NCI-H1105 (cell line): ENCODE data around the gene ARPC1B.
A peak's percentile ranks its signal among the peaks of the same experiment; 100 is the strongest.
"Not testable (repeated sequence)": the region's sequence is repeated elsewhere in the genome, so short reads cannot be mapped to it uniquely, and the experiment has no call there.

Experiments used
- DNase-seq: peaks from one replicate; lab custom pipeline; 2025; lab: John Stamatoyannopoulos, UW

ARPC1B gene

DNA sequence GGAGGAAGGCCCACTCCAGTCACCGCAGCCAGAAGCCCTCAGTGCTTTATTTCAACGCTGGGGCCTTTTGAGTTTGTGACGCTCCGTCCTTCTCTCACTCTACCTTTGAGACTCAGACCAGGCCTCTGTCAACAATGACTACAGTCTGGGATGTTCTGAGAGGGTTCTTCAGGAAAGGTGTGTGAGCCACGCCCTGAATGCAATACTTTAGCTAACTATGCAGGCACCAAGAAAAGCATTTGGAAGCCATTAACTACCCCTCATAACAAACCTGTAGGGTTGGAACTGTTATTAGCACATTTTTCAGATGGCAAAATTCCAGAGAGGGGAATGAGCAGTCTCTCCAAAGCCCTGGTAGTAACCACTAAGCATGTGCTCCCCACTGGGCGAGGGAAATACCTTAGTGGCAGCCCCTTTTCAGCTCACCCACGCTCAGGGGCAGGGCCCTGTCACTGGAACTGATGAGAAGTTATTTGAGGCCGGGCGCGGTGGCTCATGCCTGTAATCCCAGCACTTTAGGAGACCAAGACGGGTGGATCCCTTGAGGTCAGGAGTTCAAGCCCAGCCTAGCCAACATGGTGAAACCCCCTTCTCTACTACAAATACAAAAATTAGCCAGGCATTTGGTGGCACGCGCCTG is 5.7 kb upstream of the ARPC1B start:
- DNase-seq, result no peak

DNA sequence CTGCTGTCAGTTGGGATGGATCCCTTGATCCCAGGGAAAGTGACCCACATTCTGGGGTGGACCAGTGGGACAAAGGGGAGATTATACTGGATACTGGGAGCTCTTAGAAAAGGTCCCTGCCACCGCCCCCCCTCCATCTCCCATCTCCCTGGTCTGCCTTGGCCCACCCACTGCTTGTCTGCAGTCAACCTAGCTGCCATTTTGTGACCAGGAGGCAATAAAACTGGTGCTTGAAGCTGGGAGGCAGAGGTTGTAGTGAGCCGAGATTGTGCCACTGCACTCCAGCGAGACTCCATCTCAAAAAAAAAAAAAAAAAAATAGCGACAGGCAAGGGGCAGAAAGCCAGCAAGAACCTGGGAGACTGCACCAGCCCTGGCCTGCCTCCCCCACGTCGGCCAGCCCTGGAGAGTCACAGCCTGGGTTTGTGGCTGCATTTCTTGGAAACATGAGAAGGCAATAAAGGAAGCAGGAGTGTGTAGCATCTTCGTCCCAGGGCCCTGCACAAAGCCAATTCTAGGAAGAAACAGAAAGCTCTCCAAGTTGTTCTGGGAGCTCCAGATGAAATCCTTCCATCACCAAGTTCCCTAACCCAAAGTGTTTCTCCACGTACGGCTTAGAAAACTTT is 4.7 kb upstream of the ARPC1B start:
- no peak for DNase-seq

DNA sequence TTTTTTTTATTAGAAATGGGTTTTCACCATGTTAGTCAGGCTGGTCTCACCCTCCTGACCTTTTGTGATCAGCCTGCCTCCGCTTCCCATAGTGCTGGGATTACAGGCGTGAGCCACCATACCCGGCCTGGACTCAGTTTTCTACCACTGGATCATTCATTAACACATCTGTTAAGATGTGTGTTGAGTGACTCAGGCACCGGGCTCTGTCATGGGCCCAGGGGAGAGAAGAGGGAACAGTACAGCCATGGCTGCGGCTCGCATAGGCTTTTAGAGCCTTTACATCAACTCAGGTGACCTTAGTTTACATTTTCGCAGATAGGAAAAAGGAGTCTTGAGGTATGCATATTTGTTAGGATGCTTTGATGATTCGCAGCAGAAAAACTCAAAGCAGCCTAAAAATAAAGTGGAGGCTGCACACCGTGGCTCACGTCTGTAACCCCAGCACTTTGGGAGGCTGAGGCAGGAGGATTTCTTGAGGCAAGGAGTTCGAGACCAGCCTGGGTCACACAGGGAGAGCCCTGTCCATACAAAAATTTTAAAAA is 3.1 kb upstream of the ARPC1B start:
- no peak for DNase-seq

DNA sequence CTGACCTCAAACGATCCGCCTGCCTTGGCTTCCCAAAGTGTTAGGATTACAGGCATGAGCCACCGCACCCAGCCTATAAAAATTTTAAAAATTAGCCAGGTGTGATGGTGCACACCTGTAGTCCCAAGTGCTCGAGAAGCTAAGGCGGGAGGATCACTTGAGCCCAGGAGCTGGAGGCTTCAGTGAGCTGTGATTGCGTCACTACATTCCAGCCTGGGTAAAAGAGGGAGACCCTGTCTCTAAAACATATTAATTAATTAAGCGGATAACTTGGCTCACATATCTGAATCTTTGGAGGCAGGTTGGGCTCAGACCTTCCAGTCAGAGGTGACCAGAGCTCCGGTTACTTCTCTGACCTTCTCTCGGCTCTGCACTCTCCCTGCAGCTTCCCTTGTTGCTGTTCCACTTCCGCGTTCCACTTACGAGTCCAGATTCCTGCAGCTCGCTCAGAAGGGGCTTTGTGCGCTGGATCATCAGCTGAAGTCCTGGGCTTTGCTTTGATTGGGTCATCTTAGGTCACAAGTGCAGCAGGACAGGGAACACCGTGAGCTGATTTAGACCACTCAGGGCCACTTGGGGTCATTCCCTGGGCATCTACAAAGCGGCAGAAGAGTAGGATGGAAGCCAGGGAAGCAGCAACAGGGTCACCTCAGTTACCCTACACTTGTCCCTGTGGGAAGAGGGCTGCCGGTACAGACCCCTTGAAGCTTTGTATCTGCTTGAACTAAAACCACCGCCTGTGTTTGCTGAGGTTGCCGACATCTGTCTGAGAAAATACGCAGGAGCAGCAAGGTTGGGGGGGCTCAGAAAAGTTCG is 2.0 kb upstream of the ARPC1B start:
- no peak for DNase-seq

DNA sequence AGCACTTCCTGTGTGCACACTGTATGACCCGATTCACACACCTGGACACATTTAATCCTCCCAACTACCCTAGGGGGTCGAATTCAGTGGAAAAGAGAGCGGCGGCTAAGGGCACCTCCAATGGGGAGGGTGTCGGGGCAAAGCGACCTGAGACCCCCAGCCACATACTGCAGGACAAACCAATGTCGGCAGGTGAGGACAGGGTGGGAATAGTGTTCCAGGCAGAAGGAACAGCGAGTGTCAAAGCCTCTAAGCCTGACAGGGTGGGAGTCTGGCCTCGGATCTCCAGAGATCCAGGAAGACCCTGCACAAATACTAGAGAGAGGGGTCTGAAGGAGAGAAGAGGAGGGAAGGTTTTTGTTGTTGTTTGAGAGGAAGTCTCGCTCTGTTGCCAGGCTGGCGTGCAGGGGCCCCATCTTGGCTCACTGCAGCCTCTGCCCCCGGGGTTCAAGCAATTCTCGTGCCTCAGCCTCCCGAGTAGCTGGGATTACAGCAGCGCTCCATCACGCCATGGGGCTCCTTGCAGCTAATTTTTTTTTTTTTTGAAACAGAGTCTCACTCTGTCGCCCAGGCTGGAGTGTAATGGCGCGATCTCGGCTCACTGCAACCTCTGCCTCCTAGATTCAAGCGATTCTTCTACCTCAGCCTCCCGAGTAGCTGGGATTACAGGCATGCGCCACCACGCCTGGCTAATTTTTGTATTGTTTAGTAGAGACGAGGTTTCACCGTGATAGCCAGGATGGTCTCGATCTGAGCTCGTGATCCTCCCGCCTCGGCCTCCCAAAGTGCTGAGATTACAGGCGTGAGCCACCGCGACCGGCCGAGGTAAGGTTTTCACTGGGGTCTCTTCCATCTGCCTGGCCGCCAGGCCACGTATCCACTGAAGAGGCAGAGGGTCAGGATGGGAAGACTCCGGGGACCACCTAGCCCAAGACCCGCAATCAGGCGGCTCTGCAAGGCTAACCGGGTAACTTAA is 1.2 kb upstream of the ARPC1B start:
- DNase-seq, result no peak

DNA sequence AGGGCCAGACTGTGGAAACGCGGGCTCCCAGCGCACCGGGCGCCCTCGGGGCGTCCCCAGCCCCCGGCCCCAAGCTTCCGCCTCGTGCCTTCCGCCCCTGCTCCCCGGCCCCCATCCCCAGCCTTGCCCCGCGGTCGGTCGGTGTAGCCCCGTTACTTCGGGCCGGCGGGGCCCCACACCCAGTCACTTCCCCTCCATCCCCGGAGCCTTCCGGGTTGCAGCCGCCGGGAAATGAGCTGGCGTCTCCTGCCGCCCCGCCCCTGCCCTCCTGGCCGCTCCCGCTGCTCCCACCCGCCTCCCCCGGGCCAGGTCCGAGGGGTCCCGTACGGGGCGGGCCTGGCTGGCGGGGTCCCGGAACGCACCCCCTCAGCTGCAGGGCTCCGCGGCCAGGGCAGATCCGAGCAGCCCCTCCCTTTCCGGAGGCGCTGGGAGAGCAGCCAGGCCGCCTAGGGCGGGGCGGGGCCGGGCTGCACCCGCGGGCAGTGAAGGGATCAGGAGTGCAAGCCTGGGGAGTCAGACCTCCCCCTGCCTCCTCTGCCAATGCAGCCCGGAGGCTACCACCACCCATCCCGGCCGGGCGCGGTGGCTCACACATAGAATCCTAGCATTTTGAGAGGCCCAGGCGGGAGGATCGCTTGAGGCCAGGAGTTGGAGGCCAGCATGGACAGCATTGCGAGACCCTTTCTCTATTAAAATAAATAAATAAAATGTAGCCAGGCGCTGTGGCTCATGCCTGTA is 709 bp downstream of the ARPC1B start:
- DNase-seq, result peak; percentile 36

DNA sequence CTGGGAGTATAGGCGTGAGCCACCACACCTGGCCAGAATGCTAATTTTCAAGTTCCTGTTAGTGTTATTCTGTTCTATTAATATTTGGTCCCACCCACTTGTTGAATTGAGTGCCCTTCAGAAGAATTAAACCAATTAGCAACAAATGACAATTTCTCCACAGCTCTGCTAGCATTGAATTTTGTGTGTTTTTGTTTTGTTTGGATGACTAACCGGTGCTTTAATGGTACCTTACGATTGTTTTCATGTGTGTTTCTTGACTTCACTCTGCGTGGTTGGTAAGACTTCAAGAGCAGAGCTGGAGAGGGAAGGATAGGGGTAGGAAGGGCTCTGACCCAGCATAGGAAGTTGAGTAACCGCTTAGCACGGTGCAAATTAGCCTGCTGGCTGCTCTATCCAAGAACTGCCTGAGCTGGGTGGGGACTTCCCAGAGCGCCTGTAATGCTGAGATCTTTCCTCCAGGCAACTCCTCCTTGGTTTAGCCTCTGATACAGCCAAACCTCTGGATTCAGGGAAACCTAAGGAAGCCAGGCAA is 4.6 kb downstream of the ARPC1B start:
- DNase-seq, result no peak

DNA sequence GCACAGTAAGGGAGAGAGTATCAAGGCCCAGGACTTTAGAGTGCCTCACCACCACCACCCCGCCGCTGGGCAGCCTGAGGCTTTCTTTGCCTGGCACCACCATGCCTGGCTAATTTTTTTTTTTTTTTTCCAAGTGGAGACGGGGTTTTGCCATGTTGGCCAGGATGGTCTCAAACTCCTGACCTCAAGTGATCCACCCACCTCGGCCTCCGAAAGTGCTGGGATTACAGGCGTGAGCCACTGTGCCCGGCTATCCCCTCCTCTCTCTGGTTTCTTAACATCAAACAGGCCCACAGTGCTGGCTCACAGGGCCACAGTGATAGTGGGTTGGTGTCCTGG is 5.1 kb downstream of the ARPC1B start:
- DNase-seq, result not testable (repeated sequence)

DNA sequence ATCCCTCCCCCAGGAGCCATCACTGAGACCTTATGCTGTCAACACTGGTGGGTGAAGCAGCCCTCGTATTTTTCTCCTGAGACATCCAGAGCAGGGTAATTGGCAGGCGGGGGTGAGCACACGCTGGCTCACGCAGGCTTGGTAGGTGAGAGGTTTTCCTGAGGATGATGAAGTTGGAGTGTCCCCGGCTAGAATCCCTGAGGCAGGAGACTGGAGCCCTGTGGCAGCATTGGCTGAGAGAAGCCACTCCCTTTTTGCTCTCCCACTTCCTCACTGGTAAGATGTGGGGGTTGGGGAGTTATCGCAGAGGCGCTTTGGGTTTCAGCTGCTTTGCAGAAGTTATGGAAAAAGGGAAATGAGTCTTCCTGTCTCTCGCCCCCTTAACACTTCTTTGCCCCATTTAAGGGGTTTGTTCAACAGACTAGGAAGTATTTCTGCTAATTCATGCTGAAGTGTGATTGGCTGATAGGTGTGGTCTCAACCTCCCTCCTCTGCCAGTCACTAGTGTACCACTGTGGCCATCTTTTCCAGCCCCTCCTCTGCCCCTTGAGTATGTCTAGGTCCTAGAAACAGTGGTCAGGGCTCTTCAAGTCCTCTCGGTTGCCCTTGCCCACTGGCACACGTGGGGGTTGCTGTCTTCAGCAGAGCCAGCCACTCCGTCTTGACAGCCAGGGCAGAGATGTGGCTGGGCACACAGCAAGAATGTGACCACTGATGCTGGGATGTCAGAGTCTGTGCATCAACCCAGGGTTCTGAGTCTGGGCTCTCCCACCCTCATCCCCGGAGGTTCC is 5.7 kb downstream of the ARPC1B start:
- no peak for DNase-seq

DNA sequence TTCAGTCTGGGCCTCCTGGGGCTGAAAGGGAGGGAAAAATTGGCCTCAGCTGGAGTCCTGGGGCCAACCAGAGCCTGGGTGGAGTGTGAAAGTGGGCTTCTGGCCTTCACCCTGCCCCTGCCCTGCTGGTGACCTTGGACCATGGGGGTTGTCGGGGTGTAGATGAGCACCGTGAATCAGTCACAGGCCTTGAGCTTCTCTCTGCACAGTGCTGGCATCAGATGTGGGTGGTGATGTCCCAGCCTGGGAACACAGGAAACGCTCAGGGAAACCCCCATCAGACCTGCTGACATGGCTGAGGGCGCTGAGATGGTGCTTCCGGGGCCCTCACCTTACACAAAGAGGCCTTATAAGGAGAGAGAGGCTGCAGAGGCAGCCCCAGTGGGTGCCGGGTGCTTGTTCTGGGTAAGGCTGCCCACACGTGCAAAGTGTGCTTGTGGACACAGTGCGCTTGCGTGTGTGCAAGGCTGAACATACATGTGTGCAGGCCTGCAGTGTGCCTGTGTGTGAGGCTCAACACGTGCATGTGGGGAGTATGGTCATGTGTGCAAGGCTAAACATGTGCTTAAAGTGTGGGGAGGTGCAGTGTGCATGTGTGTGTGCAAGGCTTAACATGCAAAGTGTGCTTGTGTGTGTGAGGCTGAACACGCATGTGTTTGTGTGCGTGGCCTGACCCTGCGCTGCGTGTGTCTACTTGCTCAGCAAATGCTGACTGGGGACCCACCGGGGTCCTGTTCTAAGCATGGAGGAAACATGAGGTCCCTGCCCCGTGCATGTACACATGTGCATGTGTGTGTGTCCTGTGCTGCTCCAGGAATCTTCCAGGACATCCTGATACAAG is 6.5 kb downstream of the ARPC1B start:
- no peak for DNase-seq

DNA sequence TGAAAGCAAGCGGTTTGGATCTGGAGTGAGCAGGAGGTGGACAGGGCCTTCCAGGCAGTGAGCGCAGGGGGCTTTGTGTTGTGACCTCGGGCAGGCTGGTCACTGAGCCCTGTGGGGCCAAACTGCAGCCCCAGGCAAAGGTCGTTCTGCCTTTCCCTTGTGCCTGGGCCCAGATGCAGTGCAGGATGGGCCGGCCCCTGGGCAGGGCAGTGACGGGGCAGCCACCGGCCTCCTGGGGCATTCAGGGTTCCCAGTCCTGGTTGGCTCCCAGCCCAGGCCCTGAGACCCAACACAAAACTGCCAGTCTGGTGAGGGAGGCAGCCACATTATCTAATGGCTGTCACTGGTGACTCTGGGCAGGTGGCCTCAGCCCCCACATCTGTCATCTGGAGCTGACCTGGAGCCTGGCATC is 7.1 kb downstream of the ARPC1B start:
- no peak for DNase-seq

DNA sequence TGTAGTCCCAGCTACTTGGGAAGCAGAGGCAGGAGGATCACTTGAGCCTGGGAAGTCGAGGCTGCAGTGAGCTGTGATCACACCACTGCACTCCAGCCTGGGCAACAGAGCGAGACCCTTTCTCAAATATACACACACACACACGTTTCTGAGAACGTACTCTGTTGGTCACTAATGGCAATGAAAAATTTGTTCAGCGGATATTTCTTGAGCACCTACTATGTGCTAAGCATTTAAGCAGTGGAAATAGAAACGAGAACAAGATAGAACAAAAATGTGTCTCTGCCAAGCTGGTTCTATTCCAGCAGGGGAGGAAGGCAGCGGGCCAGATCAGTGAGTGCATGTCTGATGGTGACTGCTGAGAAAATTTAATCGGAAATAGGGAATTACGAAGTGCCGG is 8.7 kb downstream of the ARPC1B start:
- no peak for DNase-seq

DNA sequence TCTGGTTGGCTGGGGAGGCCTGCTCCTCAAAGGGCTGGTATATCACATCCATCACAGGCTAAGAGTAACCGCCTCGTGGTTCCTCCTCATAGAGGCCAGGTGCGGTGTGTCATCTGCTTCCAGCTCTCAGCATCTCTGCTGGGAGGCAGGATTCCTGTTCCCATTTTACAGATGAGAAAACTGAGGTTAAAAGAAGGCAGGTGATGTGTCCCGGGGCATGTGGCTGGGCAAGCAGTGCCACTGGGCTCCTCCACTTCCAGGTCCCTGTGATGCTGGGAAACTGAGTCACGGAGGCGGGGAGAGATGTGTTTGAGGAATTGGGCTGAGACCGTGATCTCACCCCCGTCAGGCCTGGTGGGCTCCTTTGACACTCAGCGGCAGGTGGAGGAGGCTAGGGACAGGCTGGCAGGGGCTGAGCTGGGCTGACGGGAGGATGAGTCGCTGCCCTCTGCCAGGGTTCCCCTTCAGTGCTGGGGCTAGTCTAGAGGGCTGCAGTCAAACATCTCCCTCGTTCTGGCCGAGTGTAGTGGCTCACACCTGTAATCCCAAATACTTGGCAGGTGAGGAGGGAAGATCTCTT is 9.4 kb downstream of the ARPC1B start:
- DNase-seq, result no peak

DNA sequence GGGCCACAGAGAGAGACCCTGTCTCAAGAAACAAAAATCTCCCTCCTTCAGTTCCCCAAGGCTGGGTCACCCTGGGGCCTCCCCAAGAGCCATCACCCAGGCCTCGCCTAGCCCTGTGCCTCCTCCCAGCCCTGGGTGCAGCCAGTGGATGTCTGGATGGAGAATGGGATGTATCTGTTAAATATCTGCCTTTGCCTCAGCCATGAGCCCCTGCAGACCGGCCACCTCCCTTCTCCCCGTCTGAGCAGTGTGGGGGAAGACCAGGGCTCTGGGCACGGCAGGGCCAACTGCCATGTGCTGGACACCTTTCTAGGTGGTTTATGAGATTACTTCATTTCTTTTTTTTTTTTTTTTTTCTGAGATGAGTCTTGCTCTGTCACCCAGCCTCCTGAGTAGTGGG is 10.0 kb downstream of the ARPC1B start:
- DNase-seq, result no peak

DNA sequence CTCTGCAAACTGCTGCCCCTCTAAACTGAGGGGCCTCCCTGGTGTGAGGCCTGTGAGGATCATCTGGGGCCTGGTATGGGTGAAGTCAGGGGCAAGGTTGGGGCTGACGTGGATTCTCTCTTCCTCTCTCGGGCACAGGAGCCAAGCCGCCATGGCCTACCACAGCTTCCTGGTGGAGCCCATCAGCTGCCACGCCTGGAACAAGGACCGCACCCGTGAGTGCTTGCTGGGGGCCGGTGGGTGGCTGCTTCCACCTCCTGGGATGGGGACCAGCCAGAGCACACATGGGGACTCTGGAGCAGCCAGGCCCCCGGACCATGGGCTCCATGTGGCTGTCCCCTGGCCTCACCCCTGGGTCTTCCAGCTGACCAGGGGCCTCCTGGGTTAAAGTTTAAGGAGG is 11.0 kb downstream of the ARPC1B start:
- no peak for DNase-seq

DNA sequence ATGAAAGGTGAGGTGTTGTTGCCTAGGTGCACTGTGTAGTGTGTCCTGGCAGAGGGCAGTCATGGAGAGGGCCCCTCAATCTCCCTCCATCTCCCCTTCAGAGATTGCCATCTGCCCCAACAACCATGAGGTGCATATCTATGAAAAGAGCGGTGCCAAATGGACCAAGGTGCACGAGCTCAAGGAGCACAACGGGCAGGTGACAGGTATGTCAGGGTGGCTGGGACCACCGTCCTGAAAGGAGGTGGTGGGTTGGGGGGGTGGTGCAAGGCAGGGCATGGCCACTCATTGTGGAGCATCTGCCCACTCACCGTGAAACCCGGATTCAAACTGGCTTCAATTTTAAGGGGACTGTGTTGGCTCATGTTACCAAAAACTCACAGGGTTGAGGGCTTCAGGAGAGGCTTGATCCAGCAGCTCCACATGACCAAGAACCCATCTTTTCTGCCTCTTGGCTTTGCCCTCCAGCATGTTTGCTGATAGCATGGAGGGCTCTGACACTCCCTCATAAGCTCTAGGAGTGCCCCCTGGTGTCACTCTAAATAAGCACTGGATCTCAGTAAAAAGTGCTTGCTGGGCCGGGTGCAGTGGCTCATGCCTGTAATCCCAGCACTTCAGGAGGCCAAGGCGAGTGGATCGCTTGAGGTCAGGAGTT is 12.2 kb downstream of the ARPC1B start:
- DNase-seq, result no peak

DNA sequence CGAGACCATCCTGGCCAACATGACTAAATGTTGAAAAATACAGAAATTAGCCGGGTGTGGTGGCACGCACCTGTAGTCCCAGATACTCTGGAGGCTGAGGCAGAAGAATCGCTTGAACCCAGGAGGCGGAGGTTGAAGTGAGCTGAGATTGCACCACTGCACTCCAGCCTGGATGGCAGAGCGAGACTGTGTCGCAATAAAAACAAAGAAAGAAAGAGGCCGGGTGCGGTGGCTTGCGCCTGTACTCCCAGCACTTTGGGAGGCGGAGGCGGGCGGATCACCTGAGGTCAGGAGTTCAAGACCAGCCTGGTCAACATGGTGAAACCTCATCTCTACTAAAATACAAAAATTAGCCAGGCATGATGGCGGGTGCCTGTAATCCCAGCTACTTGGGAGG is 12.7 kb downstream of the ARPC1B start:
- DNase-seq, result not testable (repeated sequence)

DNA sequence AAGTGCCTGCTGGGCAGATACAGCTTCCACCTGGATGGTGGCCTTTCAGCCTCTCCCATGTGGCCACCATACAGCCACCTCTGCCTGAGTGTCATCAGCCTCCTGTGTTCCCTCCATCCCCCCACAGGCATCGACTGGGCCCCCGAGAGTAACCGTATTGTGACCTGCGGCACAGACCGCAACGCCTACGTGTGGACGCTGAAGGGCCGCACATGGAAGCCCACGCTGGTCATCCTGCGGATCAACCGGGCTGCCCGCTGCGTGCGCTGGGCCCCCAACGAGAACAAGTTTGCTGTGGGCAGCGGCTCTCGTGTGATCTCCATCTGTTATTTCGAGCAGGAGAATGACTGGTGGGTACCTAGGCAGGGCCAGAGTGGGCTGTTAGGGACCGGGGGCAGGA is 13.4 kb downstream of the ARPC1B start:
- DNase-seq, result no peak
